H1 (cell line): Measurements from ENCODE around the gene CENPO. TPM values are rescaled to one million over a fixed set of nuclear protein-coding genes. Genes with fewer than 3 reads are reported as not detected.

Experiments used
- CTCF ChIA-PET: fragments of 300-600 bp; sonication (Branson Sonifier 250); formaldehyde crosslinking; loops from one replicate; lab custom pipeline; 2021; ENCODE audit not compliant: partially characterized antibody; lab: Charles Lee
- POLR2A ChIA-PET: fragments of 300-600 bp; sonication (Branson Sonifier 250); formaldehyde crosslinking; loops from one replicate; lab custom pipeline; 2021; ENCODE audit warnings: inconsistent platforms; ENCODE audit not compliant: partially characterized antibody; lab: Charles Lee
- DNase-seq, 2 experiments: peaks; one replicate each; pipeline versions ENCODE4 v3.0.0 to v3.0.0-alpha.2; 2010 to 2022; ENCODE audit warnings: low spot score in 2 of 2, low read depth in 1 of 2, mixed read lengths in 1 of 2
- FAIRE-seq: peaks from 2 replicates; lab custom pipeline; 2011; peaks lifted over from hg19 to GRCh38; lab: Jason Lieb, UNC
- H2AFZ ChIP-seq: 2 replicates; pipeline ENCODE4 v1.8.1; 2012; ENCODE audit warnings: low read length, inconsistent platforms
- H2AK5ac ChIP-seq: 2 replicates; pipeline ENCODE4 v1.6.1; 2013; ENCODE audit warnings: low read depth, low read length
- H2BK120ac ChIP-seq: replicated peaks from 2 replicates; pipeline ENCODE3; 2013; ENCODE audit warnings: low read depth, low read length, inconsistent platforms
- H2BK12ac ChIP-seq: 2 replicates; pipeline ENCODE4 v1.6.1; 2013; ENCODE audit warnings: low read depth, low read length
- H2BK15ac ChIP-seq: 2 replicates; pipeline ENCODE4 v1.6.1; 2013; ENCODE audit warnings: low read length
- H2BK20ac ChIP-seq: 2 replicates; pipeline ENCODE4 v1.6.1; 2013; ENCODE audit warnings: low read length
- H2BK5ac ChIP-seq: 2 replicates; pipeline ENCODE4 v1.6.1; 2013; ENCODE audit warnings: low read depth, low read length
- H3K14ac ChIP-seq: 2 replicates; pipeline ENCODE4 v1.6.1; 2013; ENCODE audit warnings: inconsistent platforms; ENCODE audit not compliant: insufficient read length
- H3K18ac ChIP-seq: 2 replicates; pipeline ENCODE4 v1.6.1; 2013; ENCODE audit warnings: low read length; ENCODE audit errors: extremely low read depth
- H3K23ac ChIP-seq: 2 replicates; pipeline ENCODE4 v1.6.1; 2013; ENCODE audit warnings: inconsistent platforms; ENCODE audit not compliant: insufficient read length
- H3K23me2 ChIP-seq: 2 replicates; pipeline ENCODE4 v1.6.1; 2013; ENCODE audit warnings: low read depth, low read length
- H3K27ac ChIP-seq: 2 replicates; pipeline ENCODE4 v1.6.1; 2011; ENCODE audit warnings: low read depth, low read length, inconsistent platforms
- H3K27me3 ChIP-seq, 4 experiments: replicated peaks in 1 of 4; 1 replicate in 1 of 4; 2 replicates in 3 of 4; pipeline versions ENCODE4 v1.6.1 to v1.8.1; 2011 to 2013; ENCODE audit warnings: low read length in 3 of 4, mild to moderate bottlenecking in 3 of 4, inconsistent platforms in 2 of 4, mixed read lengths in 2 of 4, moderate library complexity in 1 of 4; ENCODE audit not compliant: control insufficient read depth in 3 of 4, insufficient read depth in 3 of 4; ENCODE audit errors: extremely low read depth in 1 of 4
- H3K36me3 ChIP-seq, 4 experiments: 2 replicates each; pipeline versions ENCODE4 v1.6.1 to v1.8.1; 2011 to 2013; ENCODE audit warnings: mild to moderate bottlenecking in 4 of 4, low read length in 3 of 4, moderate library complexity in 2 of 4, control low read depth in 1 of 4, inconsistent platforms in 1 of 4; ENCODE audit not compliant: insufficient read depth in 4 of 4, control insufficient read depth in 2 of 4
- H3K4ac ChIP-seq: replicated peaks from 2 replicates; pipeline ENCODE3; 2013; ENCODE audit warnings: low read length, low read depth, mixed read lengths, inconsistent platforms; ENCODE audit not compliant: insufficient read length
- H3K4me1 ChIP-seq, 4 experiments: replicated peaks in 1 of 4; 1 replicate in 1 of 4; 2 replicates in 3 of 4; pipeline versions ENCODE4 v1.6.1 to v1.8.1; 2011 to 2013; ENCODE audit warnings: low read length in 3 of 4, inconsistent platforms in 2 of 4, mixed read lengths in 1 of 4; ENCODE audit not compliant: insufficient read depth in 4 of 4, control insufficient read depth in 3 of 4
- H3K4me2 ChIP-seq, 2 experiments: 2 replicates each; pipeline versions ENCODE4 v1.6.1 to v1.8.1; 2011 to 2013; ENCODE audit warnings: low read depth in 2 of 2, low read length in 2 of 2, control low read depth in 1 of 2, inconsistent platforms in 1 of 2, mild to moderate bottlenecking in 1 of 2; ENCODE audit not compliant: insufficient read depth in 1 of 2
- H3K4me3 ChIP-seq, 4 experiments: fragments of 200-600, 300-600 bp in 1 of 4; sonication (generic), shearing (Covaris generic), sonication (Bioruptor Twin) in 1 of 4; 2 replicates each; pipeline versions ENCODE4 v1.5.1 to v1.8.1; 2011 to 2016; ENCODE audit warnings: low read length in 4 of 4, low read depth in 3 of 4, control low read depth in 2 of 4, inconsistent platforms in 2 of 4, mild to moderate bottlenecking in 2 of 4, mixed read lengths in 1 of 4, moderate library complexity in 1 of 4; ENCODE audit not compliant: insufficient read depth in 2 of 4; ENCODE audit errors: extremely low read depth in 1 of 4
- H3K56ac ChIP-seq: replicated peaks from 2 replicates; pipeline ENCODE3; 2013; ENCODE audit warnings: low read depth, mild to moderate bottlenecking, mixed read lengths, low read length, inconsistent platforms; ENCODE audit not compliant: insufficient read length
- H3K79me1 ChIP-seq: 2 replicates; pipeline ENCODE4 v1.6.1; 2013; ENCODE audit warnings: low read depth, low read length, control low read depth
- H3K79me2 ChIP-seq, 2 experiments: 2 replicates each; pipeline versions ENCODE4 v1.6.1 to v1.8.1; 2012 to 2013; ENCODE audit warnings: low read length in 2 of 2, mild to moderate bottlenecking in 2 of 2, inconsistent platforms in 1 of 2; ENCODE audit not compliant: insufficient read depth in 2 of 2, control insufficient read depth in 1 of 2
- H3K9ac ChIP-seq, 4 experiments: replicated peaks in 1 of 4; 1 replicate in 1 of 4; 2 replicates in 3 of 4; pipeline versions ENCODE4 v1.6.1 to v1.8.1; 2011 to 2013; ENCODE audit warnings: low read depth in 3 of 4, low read length in 3 of 4, control low read depth in 2 of 4, mild to moderate bottlenecking in 2 of 4, moderate library complexity in 2 of 4, inconsistent platforms in 1 of 4; ENCODE audit errors: extremely low read depth in 1 of 4
- H3K9me3 ChIP-seq, 2 experiments: 2 replicates each; pipeline versions ENCODE4 v1.6.1 to v1.8.1; 2012 to 2013; ENCODE audit warnings: mild to moderate bottlenecking in 2 of 2, moderate library complexity in 2 of 2, control low read depth in 1 of 2, inconsistent platforms in 1 of 2, low read depth in 1 of 2, low read length in 1 of 2, mixed read lengths in 1 of 2; ENCODE audit not compliant: insufficient read depth in 2 of 2
- H4K20me1 ChIP-seq, 2 experiments: replicated peaks in 1 of 2; 2 replicates each; pipeline versions ENCODE3 to v1.8.1; 2011 to 2013; ENCODE audit warnings: inconsistent platforms in 2 of 2, low read length in 2 of 2, mild to moderate bottlenecking in 1 of 2; ENCODE audit not compliant: insufficient read depth in 2 of 2, control insufficient read depth in 1 of 2
- H4K5ac ChIP-seq: 2 replicates; pipeline ENCODE4 v1.6.1; 2013; ENCODE audit warnings: low read length, low read depth, mixed read lengths, inconsistent platforms; ENCODE audit not compliant: insufficient read length
- H4K8ac ChIP-seq: 2 replicates; pipeline ENCODE4 v1.8.0; 2013; ENCODE audit warnings: mild to moderate bottlenecking, moderate library complexity, low read length, inconsistent platforms; ENCODE audit not compliant: insufficient read depth; ENCODE audit errors: extremely low read depth
- H4K91ac ChIP-seq: replicated peaks from 2 replicates; pipeline ENCODE3; 2013; ENCODE audit warnings: low read length, mixed read lengths, inconsistent platforms; ENCODE audit not compliant: insufficient read length
- BCL11A ChIP-seq, 2 experiments: IDR thresholded peaks; one replicate each; pipeline ENCODE4 v1.6.1; 2011; ENCODE audit warnings: low read depth in 2 of 2, low read length in 2 of 2, mild to moderate bottlenecking in 2 of 2
- BRCA1 ChIP-seq: IDR thresholded peaks from 2 replicates; pipeline ENCODE4 v1.6.1; 2012; ENCODE audit warnings: low read depth, low read length, improper control_type of control experiment
- EP300 ChIP-seq, 2 experiments: IDR thresholded peaks; 1 replicate in 1 of 2; 2 replicates in 1 of 2; pipeline ENCODE4 v1.6.1; 2011 to 2012; ENCODE audit warnings: low read depth in 2 of 2, low read length in 2 of 2, mild to moderate bottlenecking in 2 of 2, borderline replicate concordance in 1 of 2, inconsistent platforms in 1 of 2, moderate library complexity in 1 of 2
- WGBS, 2 experiments: shearing (Covaris generic) in 1 of 2; methylation state at CpG; one replicate each; pipeline versions ENCODE4 v1.1.6 to v1.1.7; 2013 to 2015; ENCODE audit warnings: low lambda C conversion rate in 2 of 2, mixed read lengths in 2 of 2, inconsistent platforms in 1 of 2, low coverage in 1 of 2, missing lambda C conversion rate in 1 of 2; ENCODE audit not compliant: insufficient replicate concordance in 2 of 2, insufficient coverage in 1 of 2, insufficient read length in 1 of 2; ENCODE audit errors: extremely low coverage in 1 of 2, missing lambda C conversion rate in 1 of 2; 5-methylcytosine and 5-hydroxymethylcytosine counted together
- polyA plus RNA-seq, 7 experiments: library from polyadenylated mRNA; depleted of rRNA in 3 of 7; stranded (reverse) in 5 of 7; unstranded in 2 of 7; fragments of >200 nt in 5 of 7; fragments of 200-250 nt in 2 of 7; gene quantifications; 1 replicate in 5 of 7; 2 replicates in 1 of 7; 4 replicates in 1 of 7; pipeline versions ENCODE4 v1.2.1 to v1.2.3, GENCODE V29; 2011 to 2013; ENCODE audit warnings: missing spikeins in 2 of 7, mixed read lengths in 2 of 7
- total RNA-seq: library from RNA; stranded (reverse); fragmentation: NEBNext Ultra II Directional; extraction: Animal tissue kit (Norgen Biotek cat#: 25700); gene quantifications from 2 replicates; pipeline ENCODE4 v1.2.1, GENCODE V29; 2021

CENPO gene
- total and polyA plus RNA-seq, 2 of the 8 experiments (the other 6 are each of a cell fraction or from before 2014, with no cell fraction given): 34.4 to 46.3 TPM

GRCh38 chr2:24837996-24838513, 44.8 kb downstream of the CENPO start:
- peaks cover 0 to 4% (median 3%) of the 10 kb centered on the region in 4 experiments; a peak in 4 of 7 replicates for H3K4me1 ChIP-seq
- no peak overlapping the region for H3K18ac ChIP-seq
- H3K56ac ChIP-seq: no peak overlapping the region
- no peak overlapping the region for H4K91ac ChIP-seq
- no peaks in the 10 kb centered on the region; the same call in 1 of the 2 replicates for H3K79me1 ChIP-seq
- H3K14ac ChIP-seq: no peak overlapping the region
- H3K4me2 ChIP-seq: no peak overlapping the region
- no peak overlapping the region for H2BK120ac ChIP-seq
- H2BK5ac ChIP-seq: no peak overlapping the region
- no peak overlapping the region for H2AK5ac ChIP-seq
- FAIRE-seq: no peak
- H4K20me1 ChIP-seq: no peaks in the 10 kb centered on the region
- H2BK20ac ChIP-seq: no peak overlapping the region
- DNase-seq: no peak
- H3K27me3 ChIP-seq: no peaks in the 10 kb centered on the region
- H2BK12ac ChIP-seq: no peak overlapping the region
- no peak overlapping the region for H3K23ac ChIP-seq
- no peak overlapping the region for H2AFZ ChIP-seq
- H3K9me3 ChIP-seq: peaks cover 2 to 8% of the 10 kb centered on the region in 2 experiments; a peak in 1 of 4 replicates
- ChIA-PET POLR2A (no interaction called here), CTCF (interaction anchor here (0.6 to 4.0 kb wide), 3 partner anchors 11 to 53 kb away, joined by 3 to 20 read pairs (median 5); no protein-coding TSS in a partner anchor)
- WGBS, 2 experiments: 94% methylated on average over 3 of the region's 5 CpGs; no CpG with 5 or more reads in 1 of the 2 experiments
- H3K79me2 ChIP-seq: no peaks in the 10 kb centered on the region; a peak in 1 of 4 replicates
- no peak overlapping the region for H3K4ac ChIP-seq
- H4K5ac ChIP-seq: no peak overlapping the region
- no peaks in the 10 kb centered on the region for H3K23me2 ChIP-seq
- peaks cover 0 to 14% (median 2%) of the 10 kb centered on the region in 4 experiments; a peak in 4 of 8 replicates for H3K36me3 ChIP-seq
- H3K4me3 ChIP-seq: no peak overlapping the region
- no peak overlapping the region for H4K8ac ChIP-seq
- H3K9ac ChIP-seq: no peak overlapping the region
- no peak overlapping the region for H2BK15ac ChIP-seq
- H3K27ac ChIP-seq: no peak overlapping the region
- TF ChIP-seq EP300 (IDR thresholded peaks at IDR 0.05; ENCODE audit: borderline replicate concordance in 1 of 2, low read depth in 2 of 2, low read length in 2 of 2) (no peak), BCL11A (IDR thresholded peaks at IDR 0.05; ENCODE audit: low read depth in 2 of 2, low read length in 2 of 2) (no peak), BRCA1 (no peak)
